Activated naive CD8-positive, alpha-beta T cell treated with anti-CD3 and anti-CD28 coated beads for 36 hours (primary cell): ENCODE results near the gene RAX. TPM values are rescaled to one million over a fixed set of nuclear protein-coding genes. Genes with fewer than 3 reads are reported as not detected.

ENCODE experiments used
- DNase-seq: peaks from one replicate; pipeline ENCODE4 v3.0.0; 2021
- H3K27ac Mint-ChIP-seq: one replicate; pipeline ENCODE4 v1.8.0; 2022; ENCODE audit warnings: mild to moderate bottlenecking, moderate library complexity, mixed read lengths
- H3K27me3 Mint-ChIP-seq: one replicate; pipeline ENCODE4 v1.8.0; 2022; ENCODE audit warnings: mild to moderate bottlenecking, mixed read lengths
- H3K36me3 Mint-ChIP-seq: one replicate; pipeline ENCODE4 v1.8.0; 2021; ENCODE audit warnings: mild to moderate bottlenecking, mixed read lengths
- H3K4me1 Mint-ChIP-seq: one replicate; pipeline ENCODE4 v1.8.0; 2021; ENCODE audit warnings: mixed read lengths
- H3K4me3 Mint-ChIP-seq: one replicate; pipeline ENCODE4 v1.8.0; 2022; ENCODE audit warnings: mild to moderate bottlenecking, moderate library complexity, mixed read lengths
- H3K9me3 Mint-ChIP-seq: one replicate; pipeline ENCODE4 v1.8.0; 2022; ENCODE audit warnings: mixed read lengths
- total RNA-seq, 2 experiments: library from RNA; stranded (reverse); gene quantifications; one replicate each; pipeline ENCODE4 v1.2.3, GENCODE V29; 2021

Gene RAX
- total RNA-seq = not detected

- Mint-ChIP-seq H3K36me3 (no peaks in the 10 kb centered on the region), H3K4me1 (peaks cover 19% of the 10 kb centered on the region), H3K27me3 (peaks cover 85% of the 10 kb centered on the region), H3K9me3 (no peaks in the 10 kb centered on the region), H3K4me3 (no peak within 1 kb of the TSS), H3K27ac (no peak within 1 kb of the TSS)
- DNase-seq = peak; percentile 36
Measured at GRCh38 chr18:59272891-59273758, at the start of gene RAX. Gene RAX, minus strand, starts transcription at chr18:59273454. Its CDS starts 248 bp downstream, at chr18:59273206.

GRCh38 chr18:59318460-59319050, 45.3 kb upstream of the RAX start, which contains the start of gene CPLX4:
Gene CPLX4, minus strand, starts transcription at chr18:59318649. Its CDS starts 187 bp downstream, at chr18:59318462.
- no peak for DNase-seq
- Mint-ChIP-seq H3K36me3 (no peaks in the 10 kb centered on the region), H3K4me3 (no peak within 1 kb of the TSS), H3K27ac (no peak within 1 kb of the TSS), H3K27me3 (peaks cover 21% of the 10 kb centered on the region), H3K9me3 (no peaks in the 10 kb centered on the region), H3K4me1 (no peaks in the 10 kb centered on the region)

- H3K27ac Mint-ChIP-seq = no peak overlapping the region
- no peaks in the 10 kb centered on the region for H3K4me1 Mint-ChIP-seq
- no peak overlapping the region for H3K4me3 Mint-ChIP-seq
- DNase-seq = no peak
- H3K9me3 Mint-ChIP-seq = no peaks in the 10 kb centered on the region
- no peaks in the 10 kb centered on the region for H3K36me3 Mint-ChIP-seq
- H3K27me3 Mint-ChIP-seq = peaks cover 65% of the 10 kb centered on the region
Measured at GRCh38 chr18:59311631-59312030, 38.4 kb upstream of the RAX start.

- no peak overlapping the region for H3K27ac Mint-ChIP-seq
- DNase-seq = no peak
- peaks cover 71% of the 10 kb centered on the region for H3K27me3 Mint-ChIP-seq
- no peaks in the 10 kb centered on the region for H3K36me3 Mint-ChIP-seq
- H3K9me3 Mint-ChIP-seq = no peaks in the 10 kb centered on the region
- H3K4me1 Mint-ChIP-seq = no peaks in the 10 kb centered on the region
- no peak overlapping the region for H3K4me3 Mint-ChIP-seq
Measured at GRCh38 chr18:59308938-59309260, 35.6 kb upstream of the RAX start.

GRCh38 chr18:59308248-59308937, 35.1 kb upstream of the RAX start:
- H3K4me3 Mint-ChIP-seq = peak overlapping the region; percentile 54
- H3K27me3 Mint-ChIP-seq = peaks cover 71% of the 10 kb centered on the region
- DNase-seq = peak; percentile 75
- H3K9me3 Mint-ChIP-seq = no peaks in the 10 kb centered on the region
- H3K4me1 Mint-ChIP-seq = no peaks in the 10 kb centered on the region
- H3K36me3 Mint-ChIP-seq = no peaks in the 10 kb centered on the region
- no peak overlapping the region for H3K27ac Mint-ChIP-seq

GRCh38 chr18:59306640-59307039, 33.4 kb upstream of the RAX start:
- no peak for DNase-seq
- Mint-ChIP-seq H3K4me3 (no peak overlapping the region), H3K27ac (no peak overlapping the region), H3K9me3 (no peaks in the 10 kb centered on the region), H3K4me1 (no peaks in the 10 kb centered on the region), H3K27me3 (peaks cover 58% of the 10 kb centered on the region), H3K36me3 (no peaks in the 10 kb centered on the region)

- Mint-ChIP-seq H3K4me1 (no peaks in the 10 kb centered on the region), H3K27ac (no peak overlapping the region), H3K36me3 (no peaks in the 10 kb centered on the region), H3K4me3 (no peak overlapping the region), H3K9me3 (no peaks in the 10 kb centered on the region), H3K27me3 (peaks cover 46% of the 10 kb centered on the region)
- no peak for DNase-seq
Measured at GRCh38 chr18:59305295-59305694, 32.0 kb upstream of the RAX start.

GRCh38 chr18:59303656-59304195, 30.5 kb upstream of the RAX start:
- no peak for DNase-seq
- Mint-ChIP-seq H3K4me3 (no peak overlapping the region), H3K27me3 (peaks cover 30% of the 10 kb centered on the region), H3K9me3 (no peaks in the 10 kb centered on the region), H3K27ac (no peak overlapping the region), H3K4me1 (no peaks in the 10 kb centered on the region), H3K36me3 (no peaks in the 10 kb centered on the region)

GRCh38 chr18:59303006-59303405, 29.8 kb upstream of the RAX start:
- Mint-ChIP-seq H3K27ac (no peak overlapping the region), H3K4me3 (no peak overlapping the region), H3K4me1 (no peaks in the 10 kb centered on the region), H3K9me3 (no peaks in the 10 kb centered on the region), H3K36me3 (no peaks in the 10 kb centered on the region), H3K27me3 (peaks cover 23% of the 10 kb centered on the region)
- DNase-seq = no peak

GRCh38 chr18:59301929-59302328, 28.7 kb upstream of the RAX start:
- Mint-ChIP-seq H3K27ac (no peak overlapping the region), H3K36me3 (no peaks in the 10 kb centered on the region), H3K4me1 (no peaks in the 10 kb centered on the region), H3K9me3 (no peaks in the 10 kb centered on the region), H3K27me3 (peaks cover 17% of the 10 kb centered on the region), H3K4me3 (no peak overlapping the region)
- no peak for DNase-seq

GRCh38 chr18:59300676-59301285, 27.5 kb upstream of the RAX start:
- H3K27ac Mint-ChIP-seq = no peak overlapping the region
- peak; percentile 1 for DNase-seq
- H3K4me1 Mint-ChIP-seq = no peaks in the 10 kb centered on the region
- H3K4me3 Mint-ChIP-seq = no peak overlapping the region
- H3K9me3 Mint-ChIP-seq = no peaks in the 10 kb centered on the region
- peaks cover 17% of the 10 kb centered on the region for H3K27me3 Mint-ChIP-seq
- H3K36me3 Mint-ChIP-seq = no peaks in the 10 kb centered on the region

- H3K36me3 Mint-ChIP-seq = no peaks in the 10 kb centered on the region
- no peak overlapping the region for H3K4me3 Mint-ChIP-seq
- H3K9me3 Mint-ChIP-seq = no peaks in the 10 kb centered on the region
- no peaks in the 10 kb centered on the region for H3K4me1 Mint-ChIP-seq
- H3K27ac Mint-ChIP-seq = no peak overlapping the region
- H3K27me3 Mint-ChIP-seq = peaks cover 11% of the 10 kb centered on the region
- no peak for DNase-seq
Measured at GRCh38 chr18:59298871-59299270, 25.6 kb upstream of the RAX start.

GRCh38 chr18:59293317-59293716, 20.1 kb upstream of the RAX start:
- Mint-ChIP-seq H3K36me3 (no peaks in the 10 kb centered on the region), H3K27ac (no peak overlapping the region), H3K9me3 (no peaks in the 10 kb centered on the region), H3K4me3 (no peak overlapping the region), H3K4me1 (no peaks in the 10 kb centered on the region), H3K27me3 (peaks cover 35% of the 10 kb centered on the region)
- DNase-seq = no peak

GRCh38 chr18:59286341-59286740, 13.1 kb upstream of the RAX start:
- Mint-ChIP-seq H3K4me1 (no peaks in the 10 kb centered on the region), H3K27ac (no peak overlapping the region), H3K4me3 (no peak overlapping the region), H3K36me3 (no peaks in the 10 kb centered on the region), H3K9me3 (no peaks in the 10 kb centered on the region), H3K27me3 (peaks cover 54% of the 10 kb centered on the region)
- no peak for DNase-seq

GRCh38 chr18:59282341-59282740, 9.1 kb upstream of the RAX start:
- Mint-ChIP-seq H3K27ac (no peak overlapping the region), H3K4me3 (no peak overlapping the region), H3K9me3 (no peaks in the 10 kb centered on the region), H3K27me3 (peaks cover 63% of the 10 kb centered on the region), H3K36me3 (no peaks in the 10 kb centered on the region), H3K4me1 (no peaks in the 10 kb centered on the region)
- no peak for DNase-seq
